SW 1271 (cell line): ENCODE data around the gene KIAA1191.

Experiments used
- DNase-seq, 2 experiments: peaks; one replicate each; lab custom pipeline; 2025; lab: John Stamatoyannopoulos, UW

KIAA1191 gene

GRCh38 chr5:176389135-176390123, 27.9 kb upstream of the KIAA1191 start:
- DNase-seq: peak in 1 of 2 experiments; percentile 78

GRCh38 chr5:176388444-176389134, 27.0 kb upstream of the KIAA1191 start, which contains the start of the genes HIGD2A and NOP16:
TSS of gene HIGD2A (plus strand) at chr5:176388751. CDS start at chr5:176388820, 69 bp downstream.
TSS of gene NOP16 (minus strand) at chr5:176388598. CDS start at chr5:176388539, 59 bp downstream.
- peak; percentile 99 to 100 for DNase-seq

GRCh38 chr5:176388003-176388443, 26.5 kb upstream of the KIAA1191 start:
- peak in 1 of 2 experiments; percentile 44 for DNase-seq

- DNase-seq: no peak
Observed at GRCh38 chr5:176387384-176387925, 25.9 kb upstream of the KIAA1191 start.

GRCh38 chr5:176386491-176386890, 24.9 kb upstream of the KIAA1191 start:
- DNase-seq: no peak

GRCh38 chr5:176384991-176385390, 23.4 kb upstream of the KIAA1191 start:
- DNase-seq: no peak

GRCh38 chr5:176384366-176384930, 22.9 kb upstream of the KIAA1191 start:
- DNase-seq: no peak

GRCh38 chr5:176383961-176384360, 22.4 kb upstream of the KIAA1191 start:
- no peak for DNase-seq

GRCh38 chr5:176383248-176383905, 21.8 kb upstream of the KIAA1191 start:
- no peak for DNase-seq

- DNase-seq: no peak
Observed at GRCh38 chr5:176382721-176383120, 21.2 kb upstream of the KIAA1191 start.

- no peak for DNase-seq
Observed at GRCh38 chr5:176381979-176382378, 20.4 kb upstream of the KIAA1191 start.

GRCh38 chr5:176381423-176381822, 19.9 kb upstream of the KIAA1191 start:
- no peak for DNase-seq

- no peak for DNase-seq
Observed at GRCh38 chr5:176379881-176380280, 18.3 kb upstream of the KIAA1191 start.

- no peak for DNase-seq
Observed at GRCh38 chr5:176373100-176373818, 11.7 kb upstream of the KIAA1191 start.

- DNase-seq: no peak
Observed at GRCh38 chr5:176371621-176372539, 10.3 kb upstream of the KIAA1191 start.

GRCh38 chr5:176369934-176370711, 8.6 kb upstream of the KIAA1191 start:
- no peak for DNase-seq

GRCh38 chr5:176368726-176369125, 7.2 kb upstream of the KIAA1191 start:
- no peak for DNase-seq

- no peak for DNase-seq
Observed at GRCh38 chr5:176366232-176366894, 4.8 kb upstream of the KIAA1191 start.
